Measurements from ENCODE around the gene REXO1. TPM values are rescaled to one million over a fixed set of nuclear protein-coding genes. Genes with fewer than 3 reads are reported as not detected.

REXO1 gene
- total and polyA plus RNA-seq, 2 of the 8 experiments (the other 6 are each of a cell fraction or from before 2014, with no cell fraction given), result 42.4 to 44.3 TPM

- H3K18ac ChIP-seq (ENCODE audit: extremely low read depth, low read length), result no peak overlapping the region
- H2BK20ac ChIP-seq (ENCODE audit: low read length), result no peak overlapping the region
- H3K9ac ChIP-seq (replicated peaks in 1 of 4; ENCODE audit: extremely low read depth in 1 of 4, low read depth in 3 of 4, low read length in 3 of 4), result no peak overlapping the region
- H2BK120ac ChIP-seq (replicated peaks; ENCODE audit: low read depth, low read length), result no peak overlapping the region
- CTCF ChIA-PET (ENCODE audit: partially characterized antibody), result interaction anchor here (0.6 to 16.5 kb wide), 6 partner anchors 9 to 299 kb away, joined by 3 to 228 read pairs (median 4); partner anchors contain the start of gene PLK5
- H2BK15ac ChIP-seq (ENCODE audit: low read length), result no peak overlapping the region
- POLR2A ChIA-PET (ENCODE audit: partially characterized antibody), result interaction anchor here (1.0 kb wide), 1 partner anchor 232 kb away, joined by 3 read pairs; no protein-coding TSS in a partner anchor
- H3K4ac ChIP-seq (replicated peaks; ENCODE audit: insufficient read length, low read depth, low read length), result no peak overlapping the region
- no peaks in the 10 kb centered on the region for H3K79me2 ChIP-seq (ENCODE audit: control insufficient read depth in 1 of 2, insufficient read depth in 2 of 2, low read length in 2 of 2)
- peaks cover 2% of the 10 kb centered on the region; the same call in 1 of the 2 replicates for H3K23me2 ChIP-seq (ENCODE audit: low read depth, low read length)
- peaks cover 0 to 9% of the 10 kb centered on the region in 2 experiments for H4K20me1 ChIP-seq (replicated peaks in 1 of 2; ENCODE audit: control insufficient read depth in 1 of 2, insufficient read depth in 2 of 2, low read length in 2 of 2)
- no peak overlapping the region for H4K5ac ChIP-seq (ENCODE audit: insufficient read length, low read depth, low read length)
- H3K4me1 ChIP-seq (replicated peaks in 1 of 4; ENCODE audit: control insufficient read depth in 3 of 4, insufficient read depth in 4 of 4, low read length in 3 of 4), result peaks cover 0 to 12% (median 7%) of the 10 kb centered on the region in 4 experiments; a peak in 6 of 7 replicates
- no peak overlapping the region for H3K4me3 ChIP-seq (ENCODE audit: extremely low read depth in 1 of 4, insufficient read depth in 2 of 4, low read depth in 3 of 4, low read length in 4 of 4)
- no peak overlapping the region for H2AFZ ChIP-seq (ENCODE audit: low read length)
- H2BK5ac ChIP-seq (ENCODE audit: low read depth, low read length), result no peak overlapping the region
- no peak for FAIRE-seq
- no peak overlapping the region for H3K14ac ChIP-seq (ENCODE audit: insufficient read length)
- no peak overlapping the region for H3K4me2 ChIP-seq (ENCODE audit: insufficient read depth in 1 of 2, low read depth in 2 of 2, low read length in 2 of 2)
- H3K36me3 ChIP-seq (ENCODE audit: control insufficient read depth in 2 of 4, insufficient read depth in 4 of 4, low read length in 3 of 4), result peaks cover 4 to 37% (median 6%) of the 10 kb centered on the region in 4 experiments; a peak in 6 of 8 replicates
- H2BK12ac ChIP-seq (ENCODE audit: low read depth, low read length), result no peak overlapping the region
- H4K8ac ChIP-seq (ENCODE audit: extremely low read depth, insufficient read depth, low read length), result no peak overlapping the region
- no peak overlapping the region for H3K23ac ChIP-seq (ENCODE audit: insufficient read length)
- H4K91ac ChIP-seq (replicated peaks; ENCODE audit: insufficient read length, low read length), result no peak overlapping the region
- H3K56ac ChIP-seq (replicated peaks; ENCODE audit: insufficient read length, low read depth, low read length), result no peak overlapping the region
- no peak overlapping the region for H3K27ac ChIP-seq (ENCODE audit: low read depth, low read length)
- no peaks in the 10 kb centered on the region for H3K9me3 ChIP-seq (ENCODE audit: insufficient read depth in 2 of 2, low read depth in 1 of 2, low read length in 1 of 2)
- DNase-seq (ENCODE audit: low read depth in 1 of 2, low spot score in 2 of 2), result no peak
- no peak overlapping the region for H2AK5ac ChIP-seq (ENCODE audit: low read depth, low read length)
- H3K79me1 ChIP-seq (ENCODE audit: low read depth, low read length), result no peaks in the 10 kb centered on the region
- WGBS, 2 experiments (ENCODE audit: extremely low coverage in 1 of 2, insufficient coverage in 1 of 2, insufficient read length in 1 of 2, insufficient replicate concordance in 2 of 2, low coverage in 1 of 2, low lambda C conversion rate in 2 of 2, missing lambda C conversion rate in 1 of 2), result 87% methylated on average over 6 of the region's 8 CpGs; no CpG with 5 or more reads in 1 of the 2 experiments
- H3K27me3 ChIP-seq (replicated peaks in 1 of 4; ENCODE audit: control insufficient read depth in 3 of 4, extremely low read depth in 1 of 4, insufficient read depth in 3 of 4, low read length in 3 of 4), result no peaks in the 10 kb centered on the region
- no peak for TF ChIP-seq SIX5 (IDR thresholded peaks at IDR 0.05; ENCODE audit: low read depth, low read length)
- no peak for TF ChIP-seq RXRA (IDR thresholded peaks at IDR 0.05; ENCODE audit: insufficient read depth, low read depth, low read length)
Measured at GRCh38 chr19:1823020-1823419, 25.3 kb downstream of the REXO1 start.

All from H1 (cell line).